ENCODE measurements around the gene PTPN22.

The PTPN22 gene

DNA sequence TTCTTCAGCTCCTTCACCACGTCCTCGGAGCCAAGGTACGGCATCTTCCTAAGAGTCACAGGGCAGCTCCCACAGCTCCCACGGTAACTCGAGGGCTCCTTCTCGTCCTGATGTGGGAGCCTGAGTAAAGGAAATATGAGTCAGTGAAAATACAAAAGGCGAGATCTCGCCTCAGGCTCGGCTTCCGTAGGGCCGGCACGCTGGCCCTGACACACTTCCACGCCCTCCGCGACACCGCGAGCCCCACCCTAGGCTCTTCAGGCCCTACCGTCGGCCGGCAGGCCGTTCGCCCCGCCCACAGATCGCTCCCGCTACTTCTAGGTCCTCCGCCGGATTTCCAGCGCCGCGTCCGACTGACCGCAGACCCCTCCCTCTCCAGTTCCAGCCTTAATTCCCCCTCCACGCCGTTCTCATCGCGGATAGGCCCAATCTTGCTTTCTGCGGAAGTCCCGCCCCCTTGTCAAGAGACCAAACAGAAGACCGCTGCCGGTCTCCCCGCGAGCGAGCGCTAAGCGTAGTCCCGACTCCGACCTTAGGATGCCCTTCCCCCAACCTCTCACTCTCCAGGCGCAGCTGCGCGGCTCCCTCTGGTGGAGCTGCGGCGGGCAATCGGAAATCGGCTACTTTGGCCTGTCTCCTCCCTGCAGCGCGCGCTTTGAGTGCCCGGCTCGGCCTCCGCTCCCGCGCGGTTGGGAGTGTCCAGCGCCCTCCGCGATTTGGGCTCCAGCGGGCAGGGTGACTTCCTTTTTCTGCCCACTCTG lies 33.3 kb upstream of the PTPN22 start, which contains the start of the genes AP4B1 and DCLRE1B (continued):
- TF ChIP-seq, protein P1, sequence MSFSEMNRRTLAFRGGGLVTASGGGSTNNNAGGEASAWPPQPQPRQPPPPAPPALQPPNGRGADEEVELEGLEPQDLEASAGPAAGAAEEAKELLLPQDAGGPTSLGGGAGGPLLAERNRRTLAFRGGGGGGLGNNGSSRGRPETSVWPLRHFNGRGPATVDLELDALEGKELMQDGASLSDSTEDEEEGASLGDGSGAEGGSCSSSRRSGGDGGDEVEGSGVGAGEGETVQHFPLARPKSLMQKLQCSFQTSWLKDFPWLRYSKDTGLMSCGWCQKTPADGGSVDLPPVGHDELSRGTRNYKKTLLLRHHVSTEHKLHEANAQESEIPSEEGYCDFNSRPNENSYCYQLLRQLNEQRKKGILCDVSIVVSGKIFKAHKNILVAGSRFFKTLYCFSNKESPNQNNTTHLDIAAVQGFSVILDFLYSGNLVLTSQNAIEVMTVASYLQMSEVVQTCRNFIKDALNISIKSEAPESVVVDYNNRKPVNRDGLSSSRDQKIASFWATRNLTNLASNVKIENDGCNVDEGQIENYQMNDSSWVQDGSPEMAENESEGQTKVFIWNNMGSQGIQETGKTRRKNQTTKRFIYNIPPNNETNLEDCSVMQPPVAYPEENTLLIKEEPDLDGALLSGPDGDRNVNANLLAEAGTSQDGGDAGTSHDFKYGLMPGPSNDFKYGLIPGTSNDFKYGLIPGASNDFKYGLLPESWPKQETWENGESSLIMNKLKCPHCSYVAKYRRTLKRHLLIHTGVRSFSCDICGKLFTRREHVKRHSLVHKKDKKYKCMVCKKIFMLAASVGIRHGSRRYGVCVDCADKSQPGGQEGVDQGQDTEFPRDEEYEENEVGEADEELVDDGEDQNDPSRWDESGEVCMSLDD (tag by site-specific recombination; IDR thresholded peaks at IDR 0.05), result no peak
- TF ChIP-seq YY2 (tag by site-specific recombination; IDR thresholded peaks at IDR 0.05), result no peak
- TF ChIP-seq PRDM1 (tag by site-specific recombination; IDR thresholded peaks at IDR 0.05), result peak; percentile 68
- TF ChIP-seq ZNF121 (tag by site-specific recombination; IDR thresholded peaks at IDR 0.05), result no peak
- TF ChIP-seq KLF10 (tag by site-specific recombination; IDR thresholded peaks at IDR 0.05), result peak; percentile 51; the same call in 1 of the 2 replicates
- TF ChIP-seq ZNF837 (tag by site-specific recombination; IDR thresholded peaks at IDR 0.05), result no peak
- TF ChIP-seq ZNF174 (tag by site-specific recombination; IDR thresholded peaks at IDR 0.05), result no peak
- TF ChIP-seq ZBTB8A (tag by site-specific recombination; IDR thresholded peaks at IDR 0.05), result peak; percentile 99
- TF ChIP-seq, protein P2, sequence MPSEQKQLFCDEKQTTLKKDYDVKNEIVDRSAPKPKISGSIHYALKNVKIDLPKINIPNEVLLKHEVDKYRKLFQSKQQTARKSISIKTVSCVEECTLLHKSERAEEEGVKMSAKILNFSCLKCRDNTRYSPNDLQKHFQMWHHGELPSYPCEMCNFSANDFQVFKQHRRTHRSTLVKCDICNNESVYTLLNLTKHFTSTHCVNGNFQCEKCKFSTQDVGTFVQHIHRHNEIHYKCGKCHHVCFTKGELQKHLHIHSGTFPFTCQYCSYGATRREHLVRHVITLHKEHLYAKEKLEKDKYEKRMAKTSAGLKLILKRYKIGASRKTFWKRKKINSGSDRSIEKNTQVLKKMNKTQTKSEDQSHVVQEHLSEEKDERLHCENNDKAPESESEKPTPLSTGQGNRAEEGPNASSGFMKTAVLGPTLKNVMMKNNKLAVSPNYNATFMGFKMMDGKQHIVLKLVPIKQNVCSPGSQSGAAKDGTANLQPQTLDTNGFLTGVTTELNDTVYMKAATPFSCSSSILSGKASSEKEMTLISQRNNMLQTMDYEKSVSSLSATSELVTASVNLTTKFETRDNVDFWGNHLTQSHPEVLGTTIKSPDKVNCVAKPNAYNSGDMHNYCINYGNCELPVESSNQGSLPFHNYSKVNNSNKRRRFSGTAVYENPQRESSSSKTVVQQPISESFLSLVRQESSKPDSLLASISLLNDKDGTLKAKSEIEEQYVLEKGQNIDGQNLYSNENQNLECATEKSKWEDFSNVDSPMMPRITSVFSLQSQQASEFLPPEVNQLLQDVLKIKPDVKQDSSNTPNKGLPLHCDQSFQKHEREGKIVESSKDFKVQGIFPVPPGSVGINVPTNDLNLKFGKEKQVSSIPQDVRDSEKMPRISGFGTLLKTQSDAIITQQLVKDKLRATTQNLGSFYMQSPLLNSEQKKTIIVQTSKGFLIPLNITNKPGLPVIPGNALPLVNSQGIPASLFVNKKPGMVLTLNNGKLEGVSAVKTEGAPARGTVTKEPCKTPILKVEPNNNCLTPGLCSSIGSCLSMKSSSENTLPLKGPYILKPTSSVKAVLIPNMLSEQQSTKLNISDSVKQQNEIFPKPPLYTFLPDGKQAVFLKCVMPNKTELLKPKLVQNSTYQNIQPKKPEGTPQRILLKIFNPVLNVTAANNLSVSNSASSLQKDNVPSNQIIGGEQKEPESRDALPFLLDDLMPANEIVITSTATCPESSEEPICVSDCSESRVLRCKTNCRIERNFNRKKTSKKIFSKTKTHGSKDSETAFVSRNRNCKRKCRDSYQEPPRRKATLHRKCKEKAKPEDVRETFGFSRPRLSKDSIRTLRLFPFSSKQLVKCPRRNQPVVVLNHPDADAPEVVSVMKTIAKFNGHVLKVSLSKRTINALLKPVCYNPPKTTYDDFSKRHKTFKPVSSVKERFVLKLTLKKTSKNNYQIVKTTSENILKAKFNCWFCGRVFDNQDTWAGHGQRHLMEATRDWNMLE (tag by site-specific recombination; conservative IDR thresholded peaks at IDR 0.05; ENCODE audit: low read depth), result peak; percentile 68
- TF ChIP-seq TCF7L2 (IDR thresholded peaks at IDR 0.05; ENCODE audit: borderline replicate concordance, low read depth, low read length), result peak; percentile 70; the same call in 1 of the 2 replicates
- peak; percentile 21; the same call in 1 of the 2 replicates for TF ChIP-seq EGR2 (tag by site-specific recombination; IDR thresholded peaks at IDR 0.05; ENCODE audit: low read depth)
- TF ChIP-seq ZNF324 (tag by site-specific recombination; IDR thresholded peaks at IDR 0.05), result peak; percentile 85; the same call in 1 of the 2 replicates
- TF ChIP-seq, protein P3, sequence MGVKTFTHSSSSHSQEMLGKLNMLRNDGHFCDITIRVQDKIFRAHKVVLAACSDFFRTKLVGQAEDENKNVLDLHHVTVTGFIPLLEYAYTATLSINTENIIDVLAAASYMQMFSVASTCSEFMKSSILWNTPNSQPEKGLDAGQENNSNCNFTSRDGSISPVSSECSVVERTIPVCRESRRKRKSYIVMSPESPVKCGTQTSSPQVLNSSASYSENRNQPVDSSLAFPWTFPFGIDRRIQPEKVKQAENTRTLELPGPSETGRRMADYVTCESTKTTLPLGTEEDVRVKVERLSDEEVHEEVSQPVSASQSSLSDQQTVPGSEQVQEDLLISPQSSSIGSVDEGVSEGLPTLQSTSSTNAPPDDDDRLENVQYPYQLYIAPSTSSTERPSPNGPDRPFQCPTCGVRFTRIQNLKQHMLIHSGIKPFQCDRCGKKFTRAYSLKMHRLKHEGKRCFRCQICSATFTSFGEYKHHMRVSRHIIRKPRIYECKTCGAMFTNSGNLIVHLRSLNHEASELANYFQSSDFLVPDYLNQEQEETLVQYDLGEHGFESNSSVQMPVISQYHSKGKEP (tag by site-specific recombination; IDR thresholded peaks at IDR 0.05), result peak; percentile 85
- peak; percentile 68; the same call in 1 of the 2 replicates for TF ChIP-seq OSR2 (tag by site-specific recombination; IDR thresholded peaks at IDR 0.05)
- TF ChIP-seq, protein P4, sequence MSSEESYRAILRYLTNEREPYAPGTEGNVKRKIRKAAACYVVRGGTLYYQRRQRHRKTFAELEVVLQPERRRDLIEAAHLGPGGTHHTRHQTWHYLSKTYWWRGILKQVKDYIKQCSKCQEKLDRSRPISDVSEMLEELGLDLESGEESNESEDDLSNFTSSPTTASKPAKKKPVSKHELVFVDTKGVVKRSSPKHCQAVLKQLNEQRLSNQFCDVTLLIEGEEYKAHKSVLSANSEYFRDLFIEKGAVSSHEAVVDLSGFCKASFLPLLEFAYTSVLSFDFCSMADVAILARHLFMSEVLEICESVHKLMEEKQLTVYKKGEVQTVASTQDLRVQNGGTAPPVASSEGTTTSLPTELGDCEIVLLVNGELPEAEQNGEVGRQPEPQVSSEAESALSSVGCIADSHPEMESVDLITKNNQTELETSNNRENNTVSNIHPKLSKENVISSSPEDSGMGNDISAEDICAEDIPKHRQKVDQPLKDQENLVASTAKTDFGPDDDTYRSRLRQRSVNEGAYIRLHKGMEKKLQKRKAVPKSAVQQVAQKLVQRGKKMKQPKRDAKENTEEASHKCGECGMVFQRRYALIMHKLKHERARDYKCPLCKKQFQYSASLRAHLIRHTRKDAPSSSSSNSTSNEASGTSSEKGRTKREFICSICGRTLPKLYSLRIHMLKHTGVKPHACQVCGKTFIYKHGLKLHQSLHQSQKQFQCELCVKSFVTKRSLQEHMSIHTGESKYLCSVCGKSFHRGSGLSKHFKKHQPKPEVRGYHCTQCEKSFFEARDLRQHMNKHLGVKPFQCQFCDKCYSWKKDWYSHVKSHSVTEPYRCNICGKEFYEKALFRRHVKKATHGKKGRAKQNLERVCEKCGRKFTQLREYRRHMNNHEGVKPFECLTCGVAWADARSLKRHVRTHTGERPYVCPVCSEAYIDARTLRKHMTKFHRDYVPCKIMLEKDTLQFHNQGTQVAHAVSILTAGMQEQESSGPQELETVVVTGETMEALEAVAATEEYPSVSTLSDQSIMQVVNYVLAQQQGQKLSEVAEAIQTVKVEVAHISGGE (tag by site-specific recombination; conservative IDR thresholded peaks at IDR 0.05; ENCODE audit: low read depth), result peak; percentile 89
- peak; percentile 69 for TF ChIP-seq ZNF660 (tag by site-specific recombination; IDR thresholded peaks at IDR 0.05)
- no peak for TF ChIP-seq ZNF626 (tag by site-specific recombination; IDR thresholded peaks at IDR 0.05)
- TF ChIP-seq ZNF76 (tag by site-specific recombination; IDR thresholded peaks at IDR 0.05; ENCODE audit: borderline replicate concordance, low read depth), result peak; percentile 83; the same call in 1 of the 2 replicates
- TF ChIP-seq ZBTB1 (tag by site-specific recombination; IDR thresholded peaks at IDR 0.05), result peak; percentile 86
- TF ChIP-seq KLF9 (tag by site-specific recombination; IDR thresholded peaks at IDR 0.05; ENCODE audit: low read depth), result peak; percentile 65
- TF ChIP-seq ZNF311 (tag by site-specific recombination; IDR thresholded peaks at IDR 0.05; ENCODE audit: borderline replicate concordance), result no peak
- TF ChIP-seq OVOL3 (tag by site-specific recombination; IDR thresholded peaks at IDR 0.05), result no peak
- TF ChIP-seq BCL11A (tag by site-specific recombination; IDR thresholded peaks at IDR 0.05; ENCODE audit: low read depth), result peak; percentile 61; the same call in 1 of the 2 replicates
- TF ChIP-seq ZNF830 (tag by site-specific recombination; IDR thresholded peaks at IDR 0.05; ENCODE audit: low read depth), result no peak
- peak; percentile 55 for TF ChIP-seq KLF1 (tag by site-specific recombination; IDR thresholded peaks at IDR 0.05)
